ENCODE results near the gene TINAGL1. TPM values are rescaled to one million over a fixed set of nuclear protein-coding genes. Genes with fewer than 3 reads are reported as not detected.

The TINAGL1 gene
- total RNA-seq, 4 donors from 2014 or later: 229 to 300 (median 272) TPM

GRCh38 chr1:31593770-31594632 is 17.7 kb downstream of the TINAGL1 start:
- TF ChIP-seq CTCF (IDR thresholded peaks at IDR 0.05): peak; percentile 76 to 94 (median 88)
- no peak for TF ChIP-seq POLR2AphosphoS5 (IDR thresholded peaks at IDR 0.05)
- H3K4me3 ChIP-seq: no peak overlapping the region
- in situ Hi-C loops (cut with MboI; ENCODE audit: low pct_ligation_motif_present in 1 of 4, low pct_unique_long_range_greater_than_20kb in 1 of 4, low sequenced_read_pairs in 3 of 4) (no loop called here), intact Hi-C loops (cut with DNase I; ENCODE audit: low total_unique reads) (loop anchor here (2.0 kb wide), 1 partner anchor 29 kb away; no protein-coding TSS in a partner anchor)
- no peaks in the 10 kb centered on the region for H3K36me3 ChIP-seq
- H3K9me3 ChIP-seq: no peaks in the 10 kb centered on the region
- H3K4me1 ChIP-seq: peaks cover 0 to 16% (median 14%) of the 10 kb centered on the region in 4 donors
- DNase-seq: peak; percentile 89
- no peaks in the 10 kb centered on the region for H3K27me3 ChIP-seq
- WGBS, 2 donors (ENCODE audit: low coverage in 1 of 2): 45% methylated on average over 10 of the region's 10 CpGs; no CpG with 5 or more reads in 1 of the 2 donors
- no peak overlapping the region for H3K27ac ChIP-seq

GRCh38 chr1:31595836-31596736 is 19.8 kb downstream of the TINAGL1 start:
- Histone ChIP-seq H3K4me1 (peaks cover 0 to 9% (median 4%) of the 10 kb centered on the region in 4 donors), H3K27ac (no peak overlapping the region), H3K4me3 (no peak overlapping the region), H3K27me3 (no peaks in the 10 kb centered on the region), H3K9me3 (no peaks in the 10 kb centered on the region), H3K36me3 (no peaks in the 10 kb centered on the region)
- TF ChIP-seq POLR2A (IDR thresholded peaks at IDR 0.05) (no peak), POLR2AphosphoS5 (IDR thresholded peaks at IDR 0.05) (no peak), CTCF (IDR thresholded peaks at IDR 0.05) (no peak), EP300 (IDR thresholded peaks at IDR 0.05; ENCODE audit: low read depth) (no peak)
- in situ Hi-C loops (cut with MboI; ENCODE audit: low pct_ligation_motif_present in 1 of 4, low pct_unique_long_range_greater_than_20kb in 1 of 4, low sequenced_read_pairs in 3 of 4) (no loop called here), intact Hi-C loops (cut with DNase I; ENCODE audit: low total_unique reads) (loop anchor here (2.0 kb wide), 1 partner anchor 31 kb away; no protein-coding TSS in a partner anchor)
- 89 to 93% methylated on average over 4 of the region's 4 CpGs for WGBS, 2 donors (ENCODE audit: low coverage in 1 of 2)
- DNase-seq: no peak

- H3K4me3 ChIP-seq: no peak overlapping the region
- H3K27me3 ChIP-seq: no peaks in the 10 kb centered on the region
- no peaks in the 10 kb centered on the region for H3K9me3 ChIP-seq
- intact Hi-C loops (cut with DNase I; ENCODE audit: low total_unique reads): no loop called here
- in situ Hi-C loops (cut with MboI; ENCODE audit: low pct_ligation_motif_present in 1 of 4, low pct_unique_long_range_greater_than_20kb in 1 of 4, low sequenced_read_pairs in 3 of 4): no loop called here
- TF ChIP-seq CTCF (IDR thresholded peaks at IDR 0.05) (no peak), POLR2AphosphoS5 (IDR thresholded peaks at IDR 0.05) (no peak), EP300 (IDR thresholded peaks at IDR 0.05; ENCODE audit: low read depth) (no peak), POLR2A (IDR thresholded peaks at IDR 0.05) (no peak)
- DNase-seq: no peak
- no peak overlapping the region for H3K27ac ChIP-seq
- H3K4me1 ChIP-seq: peaks cover 0 to 5% (median under 1%) of the 10 kb centered on the region in 4 donors
- 8 to 16% methylated on average over 5 to 6 of the region's 6 CpGs for WGBS, 2 donors (ENCODE audit: low coverage in 1 of 2)
- H3K36me3 ChIP-seq: no peaks in the 10 kb centered on the region
Observed at GRCh38 chr1:31596737-31597097, 20.4 kb downstream of the TINAGL1 start.

GRCh38 chr1:31598980-31599379 is 22.7 kb downstream of the TINAGL1 start:
- Histone ChIP-seq H3K27ac (no peak overlapping the region), H3K27me3 (no peaks in the 10 kb centered on the region), H3K9me3 (no peaks in the 10 kb centered on the region), H3K4me1 (no peaks in the 10 kb centered on the region), H3K36me3 (no peaks in the 10 kb centered on the region), H3K4me3 (no peak overlapping the region)
- WGBS, 2 donors (ENCODE audit: low coverage in 1 of 2): 88 to 89% methylated on average over 7 of the region's 7 CpGs
- in situ Hi-C loops (cut with MboI; ENCODE audit: low pct_ligation_motif_present in 1 of 4, low pct_unique_long_range_greater_than_20kb in 1 of 4, low sequenced_read_pairs in 3 of 4) (no loop called here), intact Hi-C loops (cut with DNase I; ENCODE audit: low total_unique reads) (no loop called here)
- DNase-seq: no peak
- TF ChIP-seq CTCF (IDR thresholded peaks at IDR 0.05) (no peak), POLR2A (IDR thresholded peaks at IDR 0.05) (no peak), POLR2AphosphoS5 (IDR thresholded peaks at IDR 0.05) (no peak), EP300 (IDR thresholded peaks at IDR 0.05; ENCODE audit: low read depth) (no peak)
